Lung (tissue), 12 donors: ENCODE data around the gene CDC42EP1. TPM values are rescaled to one million over a fixed set of nuclear protein-coding genes. Genes with fewer than 3 reads are reported as not detected.
"Not testable (repeated sequence)": the region's sequence is repeated elsewhere in the genome, so short reads cannot be mapped to it uniquely, and the experiment has no call there.

Source experiments
- ATAC-seq: fragments of 200-7000 bp; cut with Tn5 transposase; one replicate; pipeline ENCODE4 v1.9.1; 2020; ENCODE audit warnings: moderate number of reproducible peaks; ENCODE audit not compliant: insufficient read depth, low FRiP score
- DNase-seq, 3 donors: peaks; one replicate each; pipeline ENCODE4 v3.0.0-alpha.2; 2013 to 2017
- H3K27ac ChIP-seq, 2 donors: one replicate each; pipeline ENCODE4 v1.5.1; 2013; ENCODE audit warnings: mild to moderate bottlenecking in 2 of 2, moderate library complexity in 2 of 2, control low read depth in 1 of 2, inconsistent platforms in 1 of 2, low read depth in 1 of 2, low read length in 1 of 2
- H3K27me3 ChIP-seq, 3 donors: one replicate each; pipeline ENCODE4 v1.5.1; 2013; ENCODE audit warnings: low read length in 2 of 3; ENCODE audit not compliant: control insufficient read depth in 3 of 3, insufficient read depth in 3 of 3
- H3K36me3 ChIP-seq, 4 donors: one replicate each; pipeline ENCODE4 v1.5.1; 2013; ENCODE audit warnings: low read length in 4 of 4, mild to moderate bottlenecking in 1 of 4, moderate library complexity in 1 of 4; ENCODE audit not compliant: control insufficient read depth in 4 of 4, insufficient read depth in 4 of 4
- H3K4me1 ChIP-seq, 5 donors: one replicate each; pipeline ENCODE4 v1.5.1; 2013; ENCODE audit warnings: low read length in 5 of 5, mild to moderate bottlenecking in 2 of 5, moderate library complexity in 1 of 5; ENCODE audit not compliant: control insufficient read depth in 5 of 5, insufficient read depth in 5 of 5
- H3K4me3 ChIP-seq: one replicate; pipeline ENCODE4 v1.5.1; 2013; ENCODE audit warnings: mild to moderate bottlenecking, control low read depth, moderate library complexity
- H3K9ac ChIP-seq, 2 donors: one replicate each; pipeline ENCODE4 v1.5.1; 2013; ENCODE audit warnings: low read length in 2 of 2, control low read depth in 1 of 2; ENCODE audit not compliant: insufficient read depth in 1 of 2
- H3K9me3 ChIP-seq, 4 donors: one replicate each; pipeline ENCODE4 v1.5.1; 2013; ENCODE audit warnings: low read length in 3 of 4, mild to moderate bottlenecking in 1 of 4, moderate library complexity in 1 of 4; ENCODE audit not compliant: control insufficient read depth in 4 of 4, insufficient read depth in 3 of 4
- CTCF ChIP-seq: IDR thresholded peaks from 2 replicates; pipeline ENCODE4 v1.5.1; 2012; ENCODE audit warnings: mild to moderate bottlenecking; ENCODE audit errors: control extremely low read depth, extremely low read depth
- WGBS, 2 donors: extraction: QIAGEN DNeasy Blood & Tissue Kit; methylation state at CpG; one replicate each; pipeline ENCODE4 v1.1.7; 2013; 5-methylcytosine and 5-hydroxymethylcytosine counted together
- polyA plus RNA-seq, 2 donors: library from polyadenylated mRNA; stranded (reverse); fragments of 200-250 nt; gene quantifications; one replicate each; pipeline ENCODE4 v1.2.1, GENCODE V29; 2013
- total RNA-seq, 2 donors: library from RNA; depleted of rRNA in 1 of 2; stranded (reverse); fragments of >200 nt in 1 of 2; gene quantifications; one replicate each; pipeline ENCODE4 v1.2.1, GENCODE V29; 2014 to 2021
- donor health status: control.
- donor health status: control.
- donor health status: Bipolar disorder and iron deficiency.
- donor health status: healthy.
- donor health status: DM: yes; HTN: yes; CAD: no.

The CDC42EP1 gene
- total and polyA plus RNA-seq, 4 donors: 23.9 to 77.0 (median 51.9) TPM

- Histone ChIP-seq H3K27me3 (no peaks in the 10 kb centered on the region), H3K36me3 (no peaks in the 10 kb centered on the region), H3K27ac (peak overlapping the region in 1 of 2 donors; percentile 21), H3K4me3 (no peak overlapping the region), H3K9me3 (no peaks in the 10 kb centered on the region), H3K9ac (no peak overlapping the region), H3K4me1 (peaks cover 0 to 10% (median 0%) of the 10 kb centered on the region in 5 donors)
- peak; percentile 96 to 97 (median 97) for DNase-seq
- ATAC-seq: peak; percentile 96
- peak; percentile 99 for TF ChIP-seq CTCF
- WGBS, 2 donors: 20 to 27% methylated on average over 20 of the region's 20 CpGs
These were observed 21.5 kb upstream of the CDC42EP1 start for GRCh38 chr22:37538590-37539357.

- ATAC-seq, H3K27me3 ChIP-seq, H3K27ac ChIP-seq, H3K4me3 ChIP-seq, DNase-seq, H3K36me3 ChIP-seq, H3K9ac ChIP-seq, H3K9me3 ChIP-seq: not testable (repeated sequence)
- H3K4me1 ChIP-seq: peaks cover 0 to 12% (median 0%) of the 10 kb centered on the region in 5 donors
- 92 to 95% methylated on average over 6 of the region's 6 CpGs for WGBS, 2 donors
These were observed 20.5 kb upstream of the CDC42EP1 start for GRCh38 chr22:37539790-37540189.

- H3K9me3 ChIP-seq, H3K4me3 ChIP-seq, H3K9ac ChIP-seq, H3K36me3 ChIP-seq, DNase-seq, ATAC-seq, H3K27me3 ChIP-seq: not testable (repeated sequence)
- Histone ChIP-seq H3K27ac (peak overlapping the region in 1 of 2 donors; percentile 26), H3K4me1 (peaks cover 0 to 38% (median 11%) of the 10 kb centered on the region in 5 donors)
- WGBS, 2 donors: 94 to 96% methylated on average over 4 of the region's 4 CpGs
These were observed 17.9 kb upstream of the CDC42EP1 start for GRCh38 chr22:37542416-37542815.

- Histone ChIP-seq H3K4me1 (peaks cover 0 to 40% (median 13%) of the 10 kb centered on the region in 5 donors), H3K9me3 (no peaks in the 10 kb centered on the region), H3K4me3 (no peak overlapping the region), H3K27me3 (no peaks in the 10 kb centered on the region), H3K27ac (no peak overlapping the region), H3K36me3 (no peaks in the 10 kb centered on the region), H3K9ac (no peak overlapping the region)
- no peak for TF ChIP-seq CTCF
- 86 to 96% methylated on average over 7 of the region's 7 CpGs for WGBS, 2 donors
- ATAC-seq: no peak
- no peak for DNase-seq
These were observed 17.3 kb upstream of the CDC42EP1 start for GRCh38 chr22:37542959-37543358.
